Esophagus (tissue), 2 donors: ENCODE data around the gene MRPL38. TPM values are rescaled to one million over a fixed set of nuclear protein-coding genes. Genes with fewer than 3 reads are reported as not detected.

Experiments
- polyA plus RNA-seq, 2 donors: library from polyadenylated mRNA; stranded (reverse); fragments of 200-250 nt; gene quantifications; one replicate each; pipeline ENCODE4 v1.2.3, GENCODE V29; 2013
- donor health status: healthy with polysubstance abuse.
- donor health status: Bipolar disorder and iron deficiency.

MRPL38 gene
- polyA plus RNA-seq, 2 donors, result 51.7 to 65.8 TPM

Other genes with a start within 250 kb of the MRPL38 start
- 100 to 1,000 TPM in 1 of 2 donors, 10 to 100 TPM in 1; 46.9 to 136 TPM for gene RECQL5, start 237.7 kb downstream of the MRPL38 start, polyA plus RNA-seq
- 10 to 100 TPM; 63.4 to 68.4 TPM for gene SAP30BP, start 237.5 kb downstream of the MRPL38 start, polyA plus RNA-seq
- gene ITGB4, start 183.4 kb downstream of the MRPL38 start, polyA plus RNA-seq, result 10 to 100 TPM; 48.4 to 63.2 TPM
- 10 to 100 TPM; 27.9 to 29.5 TPM for gene GALK1, start 139.7 kb downstream of the MRPL38 start, polyA plus RNA-seq
- gene UNK, start 120.1 kb downstream of the MRPL38 start, polyA plus RNA-seq, result 10 to 100 TPM; 18.2 to 26.3 TPM
- gene UNC13D, start 60.5 kb downstream of the MRPL38 start, polyA plus RNA-seq, result 10 to 100 TPM; 21.0 to 22.4 TPM
- gene WBP2, start 49.5 kb downstream of the MRPL38 start, polyA plus RNA-seq, result 10 to 100 TPM; 65.1 to 65.9 TPM
- gene TRIM47, start 26.3 kb downstream of the MRPL38 start, polyA plus RNA-seq, result 10 to 100 TPM; 20.4 to 21.7 TPM
- gene TRIM65, start 7.9 kb downstream of the MRPL38 start, polyA plus RNA-seq, result 10 to 100 TPM in 1 of 2 donors, 1 to 10 TPM in 1; 9.8 to 19.8 TPM
- gene FBF1, start 36.2 kb upstream of the MRPL38 start, polyA plus RNA-seq, result 10 to 100 TPM in 1 of 2 donors, 1 to 10 TPM in 1; 8.7 to 33.7 TPM
- gene ACOX1, start 74.3 kb upstream of the MRPL38 start, polyA plus RNA-seq, result 10 to 100 TPM; 22.7 to 37.4 TPM
- 10 to 100 TPM; 42.7 to 43.7 TPM for gene TEN1, start 74.4 kb upstream of the MRPL38 start, polyA plus RNA-seq
- gene CDK3, start 96.0 kb upstream of the MRPL38 start, polyA plus RNA-seq, result 10 to 100 TPM in 1 of 2 donors, 1 to 10 TPM in 1; 6.5 to 16.2 TPM
- gene EVPL, start 122.4 kb upstream of the MRPL38 start, polyA plus RNA-seq, result 100 to 1,000 TPM; 229 to 425 TPM
- gene SRP68, start 167.6 kb upstream of the MRPL38 start, polyA plus RNA-seq, result 10 to 100 TPM; 34.3 to 57.9 TPM
- gene GALR2, start 169.9 kb upstream of the MRPL38 start, polyA plus RNA-seq, result under 1 TPM; 0.53 to 1.00 TPM
- gene ZACN, start 174.3 kb upstream of the MRPL38 start, polyA plus RNA-seq, result 1 to 10 TPM; 1.2 to 2.3 TPM
- gene EXOC7, start 198.9 kb upstream of the MRPL38 start, polyA plus RNA-seq, result 10 to 100 TPM; 57.0 to 77.2 TPM
- under 1 TPM; 0.33 to 0.56 TPM for gene FOXJ1, start 236.4 kb upstream of the MRPL38 start, polyA plus RNA-seq